GM12801 (cell line): ENCODE results near the gene CRMP1.

Experiments used
- TF ChIP-seq, protein P1 (sequence below): IDR thresholded peaks from one replicate; pipeline ENCODE4 v1.5.1; 2011; ENCODE audit warnings: control low read depth; ENCODE audit not compliant: insufficient read length; ENCODE audit errors: extremely low read depth

CRMP1 gene

GRCh38 chr4:5796976-5797375 lies 95.9 kb downstream of the CRMP1 start:
- TF ChIP-seq, protein P1, sequence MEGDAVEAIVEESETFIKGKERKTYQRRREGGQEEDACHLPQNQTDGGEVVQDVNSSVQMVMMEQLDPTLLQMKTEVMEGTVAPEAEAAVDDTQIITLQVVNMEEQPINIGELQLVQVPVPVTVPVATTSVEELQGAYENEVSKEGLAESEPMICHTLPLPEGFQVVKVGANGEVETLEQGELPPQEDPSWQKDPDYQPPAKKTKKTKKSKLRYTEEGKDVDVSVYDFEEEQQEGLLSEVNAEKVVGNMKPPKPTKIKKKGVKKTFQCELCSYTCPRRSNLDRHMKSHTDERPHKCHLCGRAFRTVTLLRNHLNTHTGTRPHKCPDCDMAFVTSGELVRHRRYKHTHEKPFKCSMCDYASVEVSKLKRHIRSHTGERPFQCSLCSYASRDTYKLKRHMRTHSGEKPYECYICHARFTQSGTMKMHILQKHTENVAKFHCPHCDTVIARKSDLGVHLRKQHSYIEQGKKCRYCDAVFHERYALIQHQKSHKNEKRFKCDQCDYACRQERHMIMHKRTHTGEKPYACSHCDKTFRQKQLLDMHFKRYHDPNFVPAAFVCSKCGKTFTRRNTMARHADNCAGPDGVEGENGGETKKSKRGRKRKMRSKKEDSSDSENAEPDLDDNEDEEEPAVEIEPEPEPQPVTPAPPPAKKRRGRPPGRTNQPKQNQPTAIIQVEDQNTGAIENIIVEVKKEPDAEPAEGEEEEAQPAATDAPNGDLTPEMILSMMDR: no peak

DNA sequence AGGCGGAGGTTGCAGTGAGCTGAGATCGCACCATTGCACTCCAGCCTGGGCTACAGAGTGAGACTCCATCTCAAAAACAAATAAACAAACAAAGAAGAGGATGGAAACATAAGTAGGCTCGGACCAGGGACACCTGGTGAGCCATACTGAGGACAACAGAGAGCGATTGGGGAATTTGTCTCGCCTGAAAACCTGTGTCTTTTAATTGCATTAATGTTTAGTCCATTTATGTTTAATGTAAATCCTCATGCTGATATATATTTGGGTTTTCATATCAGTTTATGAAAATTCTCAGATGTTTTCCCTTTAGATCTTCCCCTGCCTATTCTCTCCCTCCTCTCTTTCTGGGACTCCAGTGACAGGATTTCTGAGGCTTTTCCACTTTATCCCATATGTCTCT lies 97.3 kb downstream of the CRMP1 start:
- TF ChIP-seq, protein P1: no peak

DNA sequence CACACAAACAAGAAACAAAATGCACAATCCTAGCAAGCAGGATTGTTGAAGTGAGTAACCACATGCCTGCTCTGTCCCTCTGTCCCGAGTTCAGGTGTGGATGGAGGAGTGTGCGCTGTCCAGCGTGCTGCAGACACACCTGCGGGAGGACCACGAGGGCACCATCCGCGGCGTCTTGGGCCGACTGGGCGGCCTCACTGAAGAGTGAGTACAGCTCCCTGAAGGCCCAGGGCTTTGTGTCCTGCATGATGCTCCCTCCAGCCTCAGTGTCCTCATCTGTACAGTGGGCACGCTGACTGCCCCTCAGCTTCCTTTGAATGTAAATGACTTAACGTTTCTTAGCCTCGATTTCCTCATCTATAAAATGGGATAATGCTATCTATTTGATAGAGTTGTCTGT lies 99.4 kb downstream of the CRMP1 start:
- TF ChIP-seq, protein P1: no peak

DNA sequence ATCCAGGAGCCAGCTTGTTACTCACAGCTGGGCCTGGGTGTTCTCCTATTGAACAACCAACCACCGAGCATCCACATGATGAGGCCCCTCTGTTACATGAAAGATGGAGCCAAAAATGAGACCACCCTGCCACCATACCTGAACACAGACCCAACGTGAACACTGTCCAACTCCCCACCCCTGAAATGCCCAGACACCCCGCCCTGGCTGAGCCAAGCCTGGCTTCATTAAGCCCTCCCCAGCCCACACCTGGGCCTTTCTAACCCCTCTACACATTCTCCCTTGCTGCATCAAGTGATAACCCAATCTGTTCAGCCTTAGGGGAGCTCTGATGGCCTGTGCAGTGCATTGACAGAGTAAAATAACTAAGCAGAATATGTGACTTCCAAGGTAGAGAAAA lies 101.2 kb downstream of the CRMP1 start:
- TF ChIP-seq, protein P1: no peak

- TF ChIP-seq, protein P1: no peak
These were observed 102.4 kb downstream of the CRMP1 start for GRCh38 chr4:5790546-5790857.

DNA sequence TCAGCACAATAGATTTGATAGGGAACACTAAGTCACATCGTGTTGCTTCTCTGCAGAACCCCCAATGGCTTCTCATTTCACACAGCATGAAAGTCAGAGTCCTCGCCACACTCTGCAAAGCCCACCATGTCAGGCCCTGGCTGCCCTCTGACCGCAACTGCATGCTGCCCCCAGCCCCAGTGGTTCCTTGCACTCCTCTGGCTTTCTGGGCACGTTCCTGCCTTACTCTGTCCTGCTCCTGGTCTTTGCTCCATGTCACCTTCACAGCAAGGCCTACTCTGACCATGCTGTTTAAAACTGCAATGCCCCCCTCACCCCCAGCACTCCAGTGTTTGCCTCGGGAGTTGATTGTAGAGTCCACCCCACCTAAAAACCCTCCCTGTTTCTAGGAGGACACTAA lies 103.7 kb downstream of the CRMP1 start:
- TF ChIP-seq, protein P1: no peak

- TF ChIP-seq, protein P1: no peak
These were observed 104.7 kb downstream of the CRMP1 start for GRCh38 chr4:5788144-5788543.

GRCh38 chr4:5787311-5787710 lies 105.6 kb downstream of the CRMP1 start:
- TF ChIP-seq, protein P1: no peak
